Measurements from ENCODE around the gene C11orf86. TPM values are rescaled to one million over a fixed set of nuclear protein-coding genes. Genes with fewer than 3 reads are reported as not detected.

C11orf86 gene
- total and polyA plus RNA-seq, 2 of the 8 experiments (the other 6 are each of a cell fraction or from before 2014, with no cell fraction given): 0.91 to 0.97 TPM

DNA sequence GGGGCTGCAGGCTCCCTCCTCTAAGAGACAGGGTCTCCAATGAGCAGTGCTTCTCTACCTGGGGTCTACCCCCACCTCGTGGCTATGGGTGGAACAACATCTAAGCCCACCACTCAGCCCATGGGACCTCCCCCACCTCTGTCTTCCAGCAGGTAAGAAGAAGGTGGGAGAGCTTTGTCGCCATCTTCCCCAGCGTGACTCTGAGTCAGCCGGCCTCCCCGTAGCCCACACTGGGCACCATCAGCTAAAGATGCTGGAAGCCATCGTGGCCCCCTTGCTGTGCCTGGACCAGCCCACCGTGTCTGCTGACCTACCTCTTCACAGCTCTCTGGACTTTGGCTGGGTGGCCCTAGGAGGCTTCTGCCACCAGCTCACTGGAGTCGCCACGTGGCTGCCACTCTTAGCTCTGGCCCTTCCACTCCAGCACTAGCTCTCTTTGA lies 944 bp downstream of the C11orf86 start (continued):
- TF ChIP-seq PHF8 (conservative IDR thresholded peaks at IDR 0.05; ENCODE audit: low read depth, low read length) (no peak), SUZ12 (IDR thresholded peaks at IDR 0.05; ENCODE audit: low read length) (no peak), E2F6 (IDR thresholded peaks at IDR 0.05) (peak; percentile 43; the same call in 1 of the 2 replicates), TEAD4 (IDR thresholded peaks at IDR 0.05; ENCODE audit: low read depth, low read length) (no peak), MAX (IDR thresholded peaks at IDR 0.05) (peak; percentile 41), ZNF274 (IDR thresholded peaks at IDR 0.05; ENCODE audit: borderline replicate concordance, extremely low read depth, low read length) (no peak), CHD7 (IDR thresholded peaks at IDR 0.05; ENCODE audit: insufficient replicate concordance, low read length) (no peak), SP4 (IDR thresholded peaks at IDR 0.05; ENCODE audit: low read length) (no peak), CTBP2 (IDR thresholded peaks at IDR 0.05; ENCODE audit: borderline replicate concordance, insufficient read depth, insufficient read length, low read length) (no peak), EP300 (IDR thresholded peaks at IDR 0.05; ENCODE audit: borderline replicate concordance in 1 of 2, low read depth in 2 of 2, low read length in 2 of 2) (no peak)
